Right ventricle myocardium inferior (tissue), 1 donor: ENCODE results near the gene IMPDH1. TPM values are rescaled to one million over a fixed set of nuclear protein-coding genes. Genes with fewer than 3 reads are reported as not detected.
A peak's percentile ranks its signal among the peaks of the same experiment; 100 is the strongest.

Experiments used
- ATAC-seq: fragments of 200-7000 bp; cut with Tn5 transposase; one replicate; pipeline ENCODE4 v1.9.1; 2020; ENCODE audit warnings: mild to moderate bottlenecking, moderate library complexity
- DNase-seq: peaks from one replicate; pipeline ENCODE4 v3.0.0; 2021; ENCODE audit errors: missing footprints
- intact Hi-C: fragments of 100-400 bp; cut with DNase I; formaldehyde crosslinking; loops from one replicate; pipeline ENCODE4 v1.11.0; 2022
- total RNA-seq: library from RNA; stranded (reverse); fragmentation: NEBNext Ultra II Directional; extraction: Animal tissue kit (Norgen Biotek cat#: 25700); gene quantifications from one replicate; pipeline ENCODE4 v1.2.1, GENCODE V29; 2021
- donor health status: DM: no; HTN: yes; CAD: no; lungs with severe emphysema.

Gene IMPDH1
- total RNA-seq, 1 donor from 2014 or later, result 25.5 TPM

DNA sequence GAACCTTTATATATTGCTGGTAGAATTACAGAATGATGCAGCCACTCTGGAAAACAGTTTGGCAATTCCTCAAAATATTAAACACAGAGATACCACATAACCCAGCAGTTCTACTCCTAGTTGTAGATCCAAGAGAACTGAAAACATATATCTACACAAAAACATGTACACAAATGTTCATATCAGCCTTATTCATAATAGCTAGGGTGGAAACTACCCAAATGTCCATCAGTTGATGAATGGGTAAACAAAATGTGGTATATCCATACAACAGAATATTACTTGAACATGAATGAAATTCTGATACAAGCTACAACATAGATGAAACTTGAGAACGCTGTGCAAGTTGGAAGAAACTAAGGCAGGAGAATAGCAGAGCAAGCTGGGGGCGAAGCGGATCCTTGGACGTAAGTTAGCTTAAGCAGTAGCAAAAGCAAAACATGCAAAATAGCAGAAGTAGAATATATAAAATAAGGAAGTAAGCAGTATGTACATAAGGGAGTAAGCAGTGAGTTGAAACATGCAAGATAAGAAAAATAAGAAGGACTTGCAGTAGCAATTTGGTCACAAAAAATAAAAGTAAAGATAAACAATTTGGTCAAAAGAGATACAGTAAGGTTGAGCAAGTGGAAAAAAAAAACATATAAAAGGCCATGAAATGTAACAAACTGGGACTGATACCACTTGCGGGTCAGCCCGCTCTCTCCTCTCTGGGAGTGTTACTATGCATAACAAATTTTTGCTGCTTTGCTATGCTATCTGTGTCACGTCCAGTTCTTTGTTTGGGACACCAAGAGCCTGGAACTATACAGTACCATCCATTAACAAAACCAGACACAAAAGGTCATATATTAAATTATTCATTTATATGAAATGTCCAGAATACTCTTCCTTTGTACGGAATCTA, 27.9 kb upstream of the IMPDH1 start:
- DNase-seq (no peak), ATAC-seq (no peak)
- intact Hi-C loops, result no loop called here

DNA sequence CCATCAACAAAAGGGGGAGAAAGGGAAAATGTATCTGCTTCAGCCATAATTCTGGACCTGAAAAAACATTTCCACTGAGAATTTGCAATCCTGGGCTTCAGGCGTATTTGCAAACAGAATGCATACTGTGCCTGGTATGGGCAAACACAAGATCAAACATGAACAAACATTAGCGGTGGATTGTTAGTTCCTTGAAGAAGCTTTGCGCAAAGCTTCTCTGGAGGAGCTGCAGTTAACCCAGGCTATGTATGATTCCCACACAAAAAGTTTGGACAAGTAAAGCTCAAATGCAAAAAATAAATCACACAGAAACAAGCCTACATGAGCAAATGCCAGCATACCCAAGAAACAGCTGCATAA, 25.5 kb upstream of the IMPDH1 start:
- ATAC-seq, result no peak
- intact Hi-C loops, result no loop called here

DNA sequence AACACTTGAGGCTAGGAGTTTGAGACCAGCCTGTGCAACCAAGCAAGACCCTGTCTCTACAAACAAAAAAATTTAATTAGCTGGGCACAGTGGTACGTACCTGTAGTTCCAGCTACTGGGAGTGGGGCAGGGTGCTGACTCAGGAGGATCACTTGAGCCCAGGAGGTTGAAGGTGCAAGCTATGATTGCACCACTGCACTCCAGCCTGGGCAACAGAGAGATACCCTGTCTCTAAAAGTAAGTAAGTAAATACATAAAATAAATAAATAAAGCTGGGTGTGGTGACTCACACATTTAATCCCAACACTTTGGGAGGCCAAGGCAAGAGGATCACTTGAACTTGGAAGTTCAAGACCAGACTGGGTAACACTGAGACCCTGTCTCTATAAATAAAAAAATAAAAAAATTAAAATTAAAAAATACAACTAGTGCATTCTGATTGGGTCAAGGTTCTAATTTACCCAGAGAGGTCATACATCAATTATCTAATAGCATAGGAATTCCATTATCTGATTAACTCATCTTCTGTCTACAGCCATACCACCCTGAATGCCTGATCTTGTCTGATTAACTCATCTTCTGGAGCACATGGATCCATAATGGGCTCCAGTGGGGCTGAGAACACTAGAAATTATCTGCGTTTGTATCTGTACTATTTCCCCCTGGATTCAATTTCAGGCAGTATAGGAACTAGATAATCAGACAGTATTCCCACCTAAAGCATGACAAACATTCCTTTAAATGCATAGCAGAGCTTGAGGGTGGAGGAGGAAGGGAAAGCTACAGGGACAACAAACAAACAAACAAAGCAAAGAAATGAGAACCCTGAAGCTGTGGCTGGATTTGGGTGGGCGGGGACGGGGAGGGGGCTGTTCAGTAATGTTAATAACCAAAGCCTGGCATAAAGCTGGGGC, 24.9 kb upstream of the IMPDH1 start:
- intact Hi-C loops, result no loop called here
- no peak for ATAC-seq

More for the DNA sequence above, 25.5 kb upstream of the IMPDH1 start:
- no peak for DNase-seq

DNA sequence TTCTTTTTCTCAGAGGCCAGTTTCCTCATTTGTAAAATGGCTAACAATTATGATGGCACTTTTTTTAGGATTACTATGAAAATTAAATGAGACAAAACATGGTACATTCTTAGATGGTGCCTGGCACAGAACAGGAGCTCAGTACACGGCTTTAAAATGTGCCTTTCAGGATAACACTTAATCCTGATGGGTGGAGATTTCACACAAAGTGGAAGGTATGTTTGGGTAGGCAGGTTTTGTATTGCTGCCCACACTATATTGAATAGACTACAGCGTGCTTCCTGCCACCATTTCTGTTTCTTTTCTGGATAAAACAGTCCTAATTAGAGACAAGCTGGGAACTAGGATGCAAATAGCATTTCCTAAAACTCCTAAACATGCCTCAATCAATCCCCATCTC, 22.0 kb upstream of the IMPDH1 start:
- ATAC-seq, result no peak
- DNase-seq, result no peak
- intact Hi-C loops, result no loop called here

More for the DNA sequence above, 24.9 kb upstream of the IMPDH1 start:
- DNase-seq, result no peak

DNA sequence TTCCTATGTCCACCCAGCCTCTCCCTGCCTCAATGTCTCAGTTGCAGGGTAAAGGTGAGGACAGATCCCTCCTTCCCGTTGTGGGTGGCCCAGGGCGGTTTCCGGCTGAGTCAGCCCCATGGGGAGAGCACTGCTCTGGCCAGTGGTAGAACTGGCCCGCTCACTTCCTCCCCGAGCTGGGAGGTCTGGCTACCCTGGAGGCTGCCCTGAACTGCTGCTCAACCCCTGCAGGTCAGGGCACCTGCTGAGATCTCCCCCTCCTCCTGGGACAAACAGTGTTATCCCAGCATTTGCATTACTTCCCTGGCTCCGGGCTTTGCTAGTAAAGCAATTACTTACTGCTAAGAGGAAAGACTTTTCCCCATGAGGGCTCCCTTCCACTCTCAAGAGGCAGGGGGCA, 21.4 kb upstream of the IMPDH1 start:
- no peak for DNase-seq
- no peak for ATAC-seq
- intact Hi-C loops, result no loop called here

DNA sequence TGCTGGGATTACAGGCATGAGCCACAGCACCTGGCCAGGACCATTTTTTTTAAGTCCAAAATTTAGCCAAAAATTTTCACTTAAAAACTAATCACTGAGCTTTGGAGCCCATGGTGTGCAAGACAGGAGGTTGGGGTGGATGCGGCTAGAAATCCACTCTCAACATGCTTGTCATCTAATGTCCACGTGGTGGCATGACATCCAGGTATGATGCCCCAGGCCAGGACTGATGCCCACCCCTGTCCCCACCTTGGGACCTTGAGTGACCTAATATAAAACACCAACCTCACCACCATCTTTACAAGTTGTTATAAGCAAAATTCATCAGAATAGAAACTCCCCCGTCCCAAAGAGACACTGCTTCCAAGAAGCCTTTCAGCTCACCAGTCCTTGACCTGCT, 20.4 kb upstream of the IMPDH1 start:
- ATAC-seq, result no peak
- DNase-seq, result no peak
- intact Hi-C loops, result no loop called here

DNA sequence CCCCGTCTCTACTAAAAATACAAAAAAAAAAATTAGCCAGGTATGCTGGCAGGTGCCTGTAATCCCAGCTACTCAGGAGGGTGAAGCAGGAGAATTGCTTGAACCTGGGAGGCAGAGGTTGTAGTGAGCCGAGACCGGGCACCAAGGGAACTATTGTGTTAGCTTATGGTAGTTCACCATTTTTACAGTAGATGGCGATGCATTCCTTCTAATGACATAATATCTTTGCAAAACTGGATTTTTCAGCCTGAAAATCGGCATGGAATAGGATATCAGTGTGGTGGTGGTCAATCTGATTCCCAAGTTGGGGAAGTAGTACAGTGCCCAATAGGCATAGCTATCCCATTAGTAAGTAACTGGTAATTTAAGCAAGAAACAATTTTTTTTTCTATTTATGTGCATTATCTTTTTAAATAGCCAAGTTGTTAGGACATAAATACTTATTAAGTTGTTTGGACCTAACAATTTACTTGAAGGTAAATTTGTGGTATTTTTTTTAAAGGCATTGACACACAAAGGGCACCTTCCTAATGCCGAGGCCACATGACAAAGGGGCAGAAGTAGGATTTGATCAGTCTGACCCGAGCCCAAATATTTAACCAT, 17.6 kb upstream of the IMPDH1 start:
- intact Hi-C loops, result loop anchor here (1.0 kb wide), 1 partner anchor 32 kb away; no protein-coding TSS in a partner anchor
- ATAC-seq, result peak; percentile 48
- no peak for DNase-seq

DNA sequence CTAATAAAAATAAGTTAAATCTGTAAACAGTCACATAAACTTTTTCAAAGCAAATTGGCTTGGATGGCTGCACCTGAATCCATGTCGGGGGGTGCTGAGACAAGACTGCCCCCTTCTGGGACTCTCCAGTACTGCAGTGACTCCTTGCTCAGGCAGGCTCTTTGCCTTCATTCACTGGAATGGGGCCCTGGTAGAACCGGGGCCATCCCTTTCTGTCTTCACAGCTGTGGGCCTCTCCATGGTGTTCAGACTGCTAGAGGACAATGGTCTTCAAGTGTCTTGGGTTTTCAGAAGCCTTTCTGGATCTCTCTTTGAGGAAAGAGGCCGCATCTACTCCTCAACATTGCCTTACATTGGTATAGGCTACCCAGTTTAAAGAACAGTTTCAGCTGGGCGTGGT, 16.1 kb upstream of the IMPDH1 start:
- intact Hi-C loops, result loop anchor here (1.0 kb wide), 1 partner anchor 28 kb away; no protein-coding TSS in a partner anchor
- ATAC-seq (peak; percentile 51), DNase-seq (no peak)

DNA sequence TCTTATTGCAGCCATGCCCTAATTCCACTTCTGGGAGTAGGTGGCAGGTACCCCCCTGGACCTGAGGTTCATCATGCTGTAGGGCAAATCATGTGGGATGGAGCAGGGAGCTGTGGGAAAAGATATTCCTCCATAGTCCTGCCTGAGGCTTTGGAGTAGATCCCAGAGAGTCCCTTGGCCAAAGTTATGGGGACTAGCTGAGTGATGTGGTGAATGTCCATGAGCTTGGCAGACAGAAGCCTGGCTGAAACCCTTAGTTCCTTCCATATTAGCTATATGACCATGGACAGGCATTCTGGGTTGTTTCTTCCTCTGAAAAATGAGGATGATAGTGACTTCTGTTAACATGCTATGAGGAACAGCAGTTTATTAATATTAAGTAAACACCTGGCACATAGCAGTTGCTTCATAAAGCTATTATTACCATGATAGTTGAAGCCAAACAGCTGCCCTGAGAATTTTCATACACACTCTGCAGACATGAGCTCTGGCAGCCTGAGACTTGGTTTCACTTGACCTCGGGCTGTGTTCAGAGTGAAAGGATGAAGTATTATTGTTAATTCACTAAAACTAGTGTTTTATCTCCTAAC, 15.0 kb upstream of the IMPDH1 start:
- DNase-seq (no peak), ATAC-seq (no peak)
- intact Hi-C loops, result loop anchor here (1.0 kb wide), 1 partner anchor 26 kb away; no protein-coding TSS in a partner anchor

DNA sequence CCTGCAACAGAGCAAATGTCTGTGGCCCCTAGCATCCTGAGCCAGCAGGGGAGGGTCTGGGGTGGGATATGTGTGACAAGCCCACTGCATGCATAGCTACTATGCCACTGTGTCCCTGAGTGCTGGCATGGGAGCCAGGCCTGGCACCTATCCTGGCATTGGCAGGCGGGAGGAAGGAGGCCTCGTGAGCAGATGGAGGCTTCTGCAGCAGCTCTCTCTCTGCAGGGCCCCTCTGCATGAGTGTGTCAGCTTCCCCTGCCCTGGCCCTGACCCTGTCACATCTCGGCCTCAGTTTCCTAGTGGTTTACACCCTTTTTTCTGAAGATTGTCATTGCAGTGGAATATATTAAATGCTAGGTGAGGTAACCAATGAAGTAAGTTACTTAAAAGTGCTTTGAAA, 13.1 kb upstream of the IMPDH1 start:
- DNase-seq, result peak; percentile 73
- intact Hi-C loops, result no loop called here

DNA sequence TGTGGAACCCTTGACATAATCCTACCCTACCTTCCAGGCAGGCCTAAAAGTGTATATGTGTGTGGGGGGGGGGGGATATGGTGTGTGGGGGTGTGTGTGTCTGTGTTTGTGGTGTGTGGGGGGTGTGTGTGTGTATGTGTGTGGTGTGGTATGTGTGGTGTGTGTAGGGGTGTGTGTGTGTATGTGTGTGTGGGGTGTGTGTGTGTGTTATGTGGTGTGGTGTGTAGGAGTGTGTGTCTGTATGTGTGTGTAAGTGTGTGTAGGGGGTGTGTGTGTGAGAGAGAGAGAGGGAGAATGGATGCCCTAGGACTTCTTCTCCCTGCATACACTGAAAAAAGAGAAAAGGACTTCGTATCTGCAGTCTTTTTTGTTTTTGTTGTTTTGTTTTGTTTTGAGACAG, 12.3 kb upstream of the IMPDH1 start:
- intact Hi-C loops, result no loop called here
- no peak for DNase-seq
- no peak for ATAC-seq

More for the DNA sequence above, 13.1 kb upstream of the IMPDH1 start:
- ATAC-seq, result peak; percentile 64

DNA sequence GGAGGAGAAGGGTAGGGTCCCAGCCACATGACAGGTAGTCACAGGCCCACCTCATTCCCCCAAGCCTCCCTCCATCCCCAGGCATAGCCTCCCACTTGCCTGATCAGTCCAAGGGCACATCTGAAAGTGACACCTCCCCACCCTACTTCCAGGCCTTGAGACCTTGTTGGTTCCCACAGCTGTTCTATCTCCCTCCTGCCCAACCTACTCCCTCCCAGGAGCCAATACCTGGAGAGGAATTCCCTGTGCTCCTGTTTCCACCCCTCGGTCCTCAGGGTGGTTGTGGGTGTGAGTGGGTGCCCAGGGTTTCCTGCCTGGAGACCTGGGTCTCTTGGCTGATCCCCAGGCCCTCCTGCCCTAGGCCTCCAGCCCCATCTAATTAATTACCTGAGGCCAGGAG, 11.6 kb upstream of the IMPDH1 start:
- DNase-seq (no peak), ATAC-seq (no peak)
- intact Hi-C loops, result no loop called here

DNA sequence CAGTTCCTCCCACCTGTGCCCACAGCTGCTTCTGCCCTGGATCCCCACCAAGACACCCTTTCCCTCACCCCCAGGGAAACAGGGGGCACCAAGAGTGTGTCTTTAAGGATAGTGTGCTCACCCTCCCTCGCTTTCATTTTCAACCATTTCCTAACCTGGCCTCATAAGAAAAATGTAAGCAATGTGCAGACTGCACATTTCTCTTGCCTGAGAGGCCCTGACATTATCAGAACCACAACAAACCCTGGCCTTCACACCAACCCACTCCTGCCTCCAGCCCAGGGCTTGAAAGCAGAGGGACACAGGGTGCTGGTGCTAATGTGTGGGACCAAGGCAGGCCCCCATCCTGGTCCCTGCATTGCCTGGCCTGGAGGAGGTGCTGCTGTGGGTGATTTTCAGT, 11.0 kb upstream of the IMPDH1 start:
- ATAC-seq, result no peak

DNA sequence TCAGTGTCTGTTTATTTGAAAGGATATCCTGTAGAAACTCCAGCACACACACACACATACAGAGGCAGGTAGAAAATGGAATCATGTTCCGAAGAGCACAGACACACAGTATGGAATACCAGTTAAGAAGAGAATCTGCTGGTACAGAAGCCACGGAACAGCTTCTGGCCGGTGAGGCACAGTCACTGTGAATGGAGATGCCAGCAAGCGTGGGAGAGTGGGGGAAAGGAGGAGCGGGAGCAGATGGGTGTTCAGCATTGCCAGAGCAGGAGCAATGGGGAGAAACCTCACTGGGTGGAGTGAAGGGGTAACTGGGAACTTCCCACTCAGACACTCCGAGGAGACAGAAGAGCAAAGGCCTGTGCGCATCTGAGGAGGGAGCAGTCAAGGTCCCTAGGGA, 9.5 kb upstream of the IMPDH1 start:
- DNase-seq, result no peak
- intact Hi-C loops, result no loop called here
- no peak for ATAC-seq

More for the DNA sequence above, 11.0 kb upstream of the IMPDH1 start:
- DNase-seq, result no peak
- intact Hi-C loops, result no loop called here

DNA sequence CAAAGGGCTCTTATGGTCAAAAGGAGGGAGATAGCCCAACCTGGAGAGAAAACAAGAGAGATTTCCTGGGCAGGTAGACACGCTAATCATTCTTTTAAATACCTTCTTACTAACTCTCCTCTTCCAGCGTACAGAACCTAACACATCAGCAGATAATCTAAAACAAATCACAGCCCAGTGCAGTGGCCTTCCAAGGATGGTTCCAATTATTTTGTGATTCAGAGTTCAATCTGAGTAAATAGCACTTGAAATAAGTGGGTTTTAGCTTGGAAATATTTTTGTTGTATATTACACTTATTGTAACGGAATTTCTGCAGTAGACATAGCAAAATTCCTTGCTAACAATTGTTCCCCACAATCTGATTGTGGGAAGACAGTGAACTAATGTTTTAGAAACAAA, 7.3 kb upstream of the IMPDH1 start:
- DNase-seq (no peak), ATAC-seq (no peak)
- intact Hi-C loops, result no loop called here

DNA sequence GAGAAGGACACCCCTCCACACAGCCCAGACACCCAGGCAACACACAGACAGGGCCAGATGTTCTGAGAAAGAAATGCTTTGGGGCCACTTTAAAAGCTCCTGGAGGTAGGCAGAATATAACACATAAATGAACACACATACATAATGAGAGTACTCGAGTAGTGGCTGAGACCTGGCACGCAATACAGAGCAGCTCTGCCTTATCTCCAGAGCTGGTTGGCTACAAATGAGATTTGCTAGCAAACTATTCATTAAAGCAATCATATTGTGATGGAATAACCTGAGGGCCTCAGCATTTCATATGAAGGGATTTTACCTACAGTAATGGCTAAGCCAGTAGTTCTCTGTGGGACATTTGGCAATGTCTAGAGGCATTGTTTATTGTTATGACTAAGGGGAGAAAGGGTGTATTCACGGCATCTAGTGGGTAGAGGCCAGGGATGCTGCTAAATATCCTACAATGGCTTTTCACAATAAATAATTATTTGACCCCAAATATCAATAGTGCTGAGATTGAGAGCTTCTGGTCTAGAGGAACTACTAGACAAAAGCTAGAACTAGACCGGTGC, 5.5 kb upstream of the IMPDH1 start:
- ATAC-seq (no peak), DNase-seq (no peak)
- intact Hi-C loops, result no loop called here

DNA sequence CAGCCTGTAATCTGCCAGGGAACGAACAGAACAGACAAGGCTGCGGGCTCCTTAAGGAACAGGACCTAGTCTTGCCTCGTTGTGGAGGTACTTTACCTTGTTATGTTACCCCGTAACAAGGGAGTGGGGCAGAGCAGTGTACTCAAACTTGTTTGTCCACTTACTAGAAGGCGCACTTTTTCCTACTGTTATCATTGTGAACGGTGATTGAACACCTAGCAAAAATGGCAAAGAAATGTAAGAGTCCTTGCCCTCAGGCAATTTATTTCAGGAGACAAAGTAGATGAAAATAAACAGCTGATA, 620 bp upstream of the IMPDH1 start:
- DNase-seq, result no peak
- intact Hi-C loops, result loop anchor here (1.0 kb wide), 1 partner anchor 44 kb away; no protein-coding TSS in a partner anchor
- ATAC-seq, result no peak

DNA sequence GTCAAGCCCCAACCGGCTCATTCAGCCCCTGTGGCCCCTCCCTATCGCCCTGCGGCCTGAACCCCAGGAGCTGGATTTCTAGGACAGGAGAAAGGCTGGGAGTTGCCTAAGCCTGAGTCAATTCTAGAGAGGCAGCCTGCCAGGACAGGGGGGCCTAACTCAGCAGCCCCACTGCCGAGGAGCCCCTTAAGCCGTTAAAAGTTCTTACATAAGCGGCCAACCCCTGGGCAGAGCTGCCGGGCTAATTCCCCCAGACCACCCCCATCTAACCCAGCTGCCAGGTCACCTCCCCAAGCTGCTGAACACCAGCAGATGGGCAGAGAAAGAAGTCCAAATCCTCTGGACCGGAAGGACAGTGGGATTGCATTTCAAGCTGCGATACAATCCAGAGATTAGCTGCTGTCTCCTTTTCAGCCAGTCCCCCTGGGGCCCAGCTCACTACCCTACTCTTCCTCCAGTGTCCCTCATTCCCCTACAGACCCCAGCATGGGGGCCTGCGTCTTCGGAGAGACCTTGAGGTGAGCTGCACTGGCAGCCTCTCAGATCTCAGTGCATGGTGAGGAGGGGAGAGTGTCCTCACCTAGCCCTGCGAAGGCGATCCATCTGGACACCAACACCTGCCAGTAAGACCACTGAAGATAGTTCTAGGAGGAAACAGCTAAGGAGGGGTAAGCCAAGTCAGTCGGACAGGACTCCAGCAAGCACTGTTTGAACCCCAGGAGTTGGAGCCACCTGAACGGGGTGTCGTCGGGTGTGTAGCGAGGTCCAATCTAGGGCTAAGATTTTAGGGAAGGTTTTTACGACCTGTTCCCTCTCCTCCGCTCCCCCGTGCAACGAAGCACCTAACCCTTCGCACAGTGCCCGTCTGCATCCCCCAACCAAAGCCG, 830 bp downstream of the IMPDH1 start:
- intact Hi-C loops, result no loop called here
- DNase-seq, result no peak
- no peak for ATAC-seq
